Measurements from ENCODE around the gene ANAPC2.

ANAPC2 gene

GRCh38 chr9:137188490-137189296 lies at the start of gene ANAPC2, which contains the start of gene SSNA1:
Gene ANAPC2 (minus strand): TSS chr9:137188560. CDS start chr9:137188532, 28 bp downstream.
Gene SSNA1 (plus strand): TSS chr9:137188676. CDS start chr9:137188727, 51 bp downstream.
- H3K27ac ChIP-seq, result peak within 1 kb of the TSS; percentile 91 to 99 (median 97)

GRCh38 chr9:137236936-137237421 lies 48.6 kb upstream of the ANAPC2 start:
- Histone ChIP-seq H3K4me3 (peak overlapping the region in 1 of 7 experiments; percentile 0), H3K27ac (peak overlapping the region in 3 of 21 experiments; percentile 2 to 45 (median 14))

More at GRCh38 chr9:137188490-137189296, at the start of gene ANAPC2, which contains the start of gene SSNA1:
- H3K4me3 ChIP-seq, result peak within 1 kb of the TSS; percentile 77 to 99 (median 90)

- Histone ChIP-seq H3K4me3 (peak overlapping the region in 1 of 7 experiments; percentile 0), H3K27ac (peak overlapping the region in 1 of 21 experiments; percentile 14)
These were observed 48.0 kb upstream of the ANAPC2 start for GRCh38 chr9:137236238-137236935.

GRCh38 chr9:137235424-137236237 lies 47.3 kb upstream of the ANAPC2 start:
- no peak overlapping the region for H3K4me3 ChIP-seq
- no peak overlapping the region for H3K27ac ChIP-seq

GRCh38 chr9:137234758-137235423 lies 46.5 kb upstream of the ANAPC2 start:
- H3K27ac ChIP-seq, result no peak overlapping the region

GRCh38 chr9:137234055-137234697 lies 45.8 kb upstream of the ANAPC2 start:
- no peak overlapping the region for H3K27ac ChIP-seq

More at GRCh38 chr9:137234758-137235423, 46.5 kb upstream of the ANAPC2 start:
- no peak overlapping the region for H3K4me3 ChIP-seq

GRCh38 chr9:137233143-137233980 lies 45.0 kb upstream of the ANAPC2 start:
- Histone ChIP-seq H3K27ac (no peak overlapping the region), H3K4me3 (no peak overlapping the region)

More at GRCh38 chr9:137234055-137234697, 45.8 kb upstream of the ANAPC2 start:
- H3K4me3 ChIP-seq, result no peak overlapping the region

- Histone ChIP-seq H3K4me3 (no peak overlapping the region), H3K27ac (no peak overlapping the region)
These were observed 44.1 kb upstream of the ANAPC2 start for GRCh38 chr9:137232510-137232909.

GRCh38 chr9:137232101-137232500 lies 43.7 kb upstream of the ANAPC2 start:
- H3K4me3 ChIP-seq, result no peak overlapping the region
- no peak overlapping the region for H3K27ac ChIP-seq

GRCh38 chr9:137231372-137232039 lies 43.1 kb upstream of the ANAPC2 start:
- Histone ChIP-seq H3K4me3 (no peak overlapping the region), H3K27ac (no peak overlapping the region)

- H3K27ac ChIP-seq, result no peak within 1 kb of the TSS
- H3K4me3 ChIP-seq, result no peak within 1 kb of the TSS
These were observed 42.5 kb upstream of the ANAPC2 start, which contains the start of gene SLC34A3 for GRCh38 chr9:137230705-137231371. Gene SLC34A3 (plus strand): TSS chr9:137230901. CDS start chr9:137231703, 802 bp downstream.

GRCh38 chr9:137229903-137230704 lies 41.7 kb upstream of the ANAPC2 start:
- Histone ChIP-seq H3K4me3 (no peak overlapping the region), H3K27ac (no peak overlapping the region)

- Histone ChIP-seq H3K27ac (no peak overlapping the region), H3K4me3 (no peak overlapping the region)
These were observed 40.9 kb upstream of the ANAPC2 start for GRCh38 chr9:137228968-137229896.

GRCh38 chr9:137228506-137228967 lies 40.2 kb upstream of the ANAPC2 start:
- H3K4me3 ChIP-seq, result no peak overlapping the region
- no peak overlapping the region for H3K27ac ChIP-seq
